Measurements from ENCODE around the gene BSCL2. TPM values are rescaled to one million over a fixed set of nuclear protein-coding genes. Genes with fewer than 3 reads are reported as not detected.
A peak's percentile ranks its signal among the peaks of the same experiment; 100 is the strongest.
"Not testable (repeated sequence)": the region's sequence is repeated elsewhere in the genome, so short reads cannot be mapped to it uniquely, and the experiment has no call there.

The BSCL2 gene
- total and polyA plus RNA-seq, 2 donors (not counting 1 experiment from before 2014, with no cell fraction given), result 38.5 to 56.3 TPM

DNA sequence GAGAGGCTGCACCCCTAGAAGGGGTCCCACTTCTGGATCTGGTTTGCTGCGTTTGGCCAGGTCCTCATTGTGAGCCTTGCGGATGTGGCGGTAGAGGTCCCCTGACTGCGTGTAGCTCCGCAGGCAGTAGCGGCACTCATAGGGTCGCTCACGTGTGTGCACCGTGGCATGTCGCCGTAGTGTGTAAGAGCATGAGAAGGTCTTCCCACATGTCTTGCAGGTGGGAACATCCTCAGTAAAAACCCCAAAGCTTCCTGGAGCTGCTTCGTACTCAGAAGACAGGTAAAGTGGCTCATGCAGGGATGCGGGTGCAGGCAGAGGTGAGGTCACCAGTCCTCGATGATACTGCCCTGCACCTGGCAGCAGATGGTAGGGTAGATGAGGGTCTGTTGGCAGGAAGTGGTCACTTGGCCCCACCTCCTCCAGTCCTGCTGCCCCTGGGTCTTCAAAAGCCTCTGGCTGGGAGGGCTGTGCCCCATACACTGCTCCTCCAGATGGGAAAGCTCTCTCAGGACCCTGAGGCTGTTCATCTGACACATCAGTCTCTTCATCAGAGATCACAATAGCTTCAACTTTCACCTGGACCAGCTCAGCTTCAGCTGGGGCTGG is 45.1 kb upstream of the BSCL2 start:
- ATAC-seq (ENCODE audit: low read depth) (no peak), DNase-seq (no peak)
- Histone ChIP-seq H3K9ac (ENCODE audit: low read length) (no peak overlapping the region), H3K4me1 (ENCODE audit: control insufficient read depth in 2 of 2, insufficient read depth in 2 of 2, low read length in 2 of 2) (peaks cover 7 to 21% of the 10 kb centered on the region in 2 donors), H3K27ac (ENCODE audit: low read length in 2 of 2) (no peak overlapping the region), H3K79me2 (ENCODE audit: control insufficient read depth, insufficient read depth, low read length) (peaks cover 40% of the 10 kb centered on the region), H3K4me2 (replicated peaks; ENCODE audit: low read depth, low read length, poor library complexity, severe bottlenecking) (peak overlapping the region; percentile 96), H3K4me3 (ENCODE audit: control extremely low read depth in 1 of 5, extremely low read depth in 1 of 5, insufficient read depth in 1 of 5, low read depth in 2 of 5, low read length in 4 of 5) (no peak overlapping the region), H3K36me3 (replicated peaks in 1 of 2; ENCODE audit: control extremely low read depth in 1 of 2, control insufficient read depth in 1 of 2, extremely low read depth in 1 of 2, insufficient read depth in 2 of 2, low read length in 1 of 2) (peaks cover 0 to 19% of the 10 kb centered on the region in 2 experiments), H3K9me3 (ENCODE audit: control extremely low read depth in 1 of 3, control insufficient read depth in 2 of 3, insufficient read depth in 1 of 3, low read length in 2 of 3) (no peaks in the 10 kb centered on the region), H2AFZ (ENCODE audit: insufficient read depth, low read depth, low read length, poor library complexity, severe bottlenecking) (no peak overlapping the region), H4K20me1 (ENCODE audit: control insufficient read depth, insufficient read depth, low read length, poor library complexity, severe bottlenecking) (peaks cover 6% of the 10 kb centered on the region), H3K27me3 (replicated peaks in 1 of 4; ENCODE audit: control extremely low read depth in 1 of 4, control insufficient read depth in 3 of 4, insufficient read depth in 4 of 4, low read length in 3 of 4) (no peaks in the 10 kb centered on the region)
- Mint-ChIP-seq H3K27ac (no peak overlapping the region), H3K9me3 (ENCODE audit: insufficient read depth) (no peaks in the 10 kb centered on the region), H3K4me1 (peaks cover 30% of the 10 kb centered on the region), H3K4me3 (peak overlapping the region; percentile 16), H3K27me3 (no peaks in the 10 kb centered on the region)
- ChIA-PET CTCF (interaction anchor here (0.6 to 2.6 kb wide), 3 partner anchors 9 to 34 kb away, joined by 3 to 32 read pairs (median 4); partner anchors contain the start of gene TMEM179B), POLR2A (interaction anchor here (0.6 to 3.9 kb wide), 6 partner anchors 9 to 159 kb away, joined by 8 to 75 read pairs (median 16); partner anchors contain the start of genes HNRNPUL2, LBHD1, POLR2G and TAF6L)
- 97% methylated on average over 14 of the region's 14 CpGs for WGBS (ENCODE audit: insufficient coverage)
- TF ChIP-seq, protein P1, sequence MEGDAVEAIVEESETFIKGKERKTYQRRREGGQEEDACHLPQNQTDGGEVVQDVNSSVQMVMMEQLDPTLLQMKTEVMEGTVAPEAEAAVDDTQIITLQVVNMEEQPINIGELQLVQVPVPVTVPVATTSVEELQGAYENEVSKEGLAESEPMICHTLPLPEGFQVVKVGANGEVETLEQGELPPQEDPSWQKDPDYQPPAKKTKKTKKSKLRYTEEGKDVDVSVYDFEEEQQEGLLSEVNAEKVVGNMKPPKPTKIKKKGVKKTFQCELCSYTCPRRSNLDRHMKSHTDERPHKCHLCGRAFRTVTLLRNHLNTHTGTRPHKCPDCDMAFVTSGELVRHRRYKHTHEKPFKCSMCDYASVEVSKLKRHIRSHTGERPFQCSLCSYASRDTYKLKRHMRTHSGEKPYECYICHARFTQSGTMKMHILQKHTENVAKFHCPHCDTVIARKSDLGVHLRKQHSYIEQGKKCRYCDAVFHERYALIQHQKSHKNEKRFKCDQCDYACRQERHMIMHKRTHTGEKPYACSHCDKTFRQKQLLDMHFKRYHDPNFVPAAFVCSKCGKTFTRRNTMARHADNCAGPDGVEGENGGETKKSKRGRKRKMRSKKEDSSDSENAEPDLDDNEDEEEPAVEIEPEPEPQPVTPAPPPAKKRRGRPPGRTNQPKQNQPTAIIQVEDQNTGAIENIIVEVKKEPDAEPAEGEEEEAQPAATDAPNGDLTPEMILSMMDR (IDR thresholded peaks at IDR 0.05), result no peak
- no peak for TF ChIP-seq EZH2 (IDR thresholded peaks at IDR 0.05; ENCODE audit: borderline replicate concordance, insufficient read depth, low read depth, low read length, poor library complexity, severe bottlenecking)
- intact Hi-C loops (cut with micrococcal nuclease), result no loop called here

DNA sequence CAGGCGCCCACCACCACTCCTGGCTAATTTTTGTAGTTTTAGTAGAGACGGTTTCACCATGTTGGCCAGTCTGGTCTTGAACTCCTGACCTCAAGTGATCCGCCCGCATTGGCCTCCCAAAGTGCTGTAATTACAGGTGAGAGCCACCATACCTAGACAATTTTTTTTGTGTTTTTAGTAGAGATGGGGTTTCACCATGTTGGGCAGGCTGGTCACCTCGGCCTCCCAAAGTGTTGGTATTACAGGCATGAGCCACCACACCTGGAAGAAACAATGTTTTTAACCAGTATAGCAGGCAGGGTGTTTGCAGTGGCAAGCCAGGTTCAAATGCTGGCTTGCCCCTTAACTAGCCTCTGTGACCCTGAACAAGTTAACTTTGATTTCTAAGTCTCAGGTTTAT is 42.7 kb upstream of the BSCL2 start:
- H3K27ac Mint-ChIP-seq; H3K4me2 ChIP-seq (replicated peaks; ENCODE audit: low read depth, low read length, poor library complexity, severe bottlenecking); ATAC-seq (ENCODE audit: low read depth); H3K4me3 ChIP-seq (ENCODE audit: control extremely low read depth in 1 of 5, extremely low read depth in 1 of 5, insufficient read depth in 1 of 5, low read depth in 2 of 5, low read length in 4 of 5); H3K4me3 Mint-ChIP-seq; H3K9me3 Mint-ChIP-seq (ENCODE audit: insufficient read depth); H3K27me3 ChIP-seq (replicated peaks in 1 of 4; ENCODE audit: control extremely low read depth in 1 of 4, control insufficient read depth in 3 of 4, insufficient read depth in 4 of 4, low read length in 3 of 4); H3K9me3 ChIP-seq (ENCODE audit: control extremely low read depth in 1 of 3, control insufficient read depth in 2 of 3, insufficient read depth in 1 of 3, low read length in 2 of 3); DNase-seq; H3K27ac ChIP-seq (ENCODE audit: low read length in 2 of 2); POLR2A ChIA-PET; H4K20me1 ChIP-seq (ENCODE audit: control insufficient read depth, insufficient read depth, low read length, poor library complexity, severe bottlenecking); H3K9ac ChIP-seq (ENCODE audit: low read length); intact Hi-C loops (cut with micrococcal nuclease); H3K27me3 Mint-ChIP-seq; H2AFZ ChIP-seq (ENCODE audit: insufficient read depth, low read depth, low read length, poor library complexity, severe bottlenecking): not testable (repeated sequence)
- Histone ChIP-seq H3K79me2 (ENCODE audit: control insufficient read depth, insufficient read depth, low read length) (peaks cover 40% of the 10 kb centered on the region), H3K36me3 (replicated peaks in 1 of 2; ENCODE audit: control extremely low read depth in 1 of 2, control insufficient read depth in 1 of 2, extremely low read depth in 1 of 2, insufficient read depth in 2 of 2, low read length in 1 of 2) (peaks cover 0 to 19% of the 10 kb centered on the region in 2 experiments), H3K4me1 (ENCODE audit: control insufficient read depth in 2 of 2, insufficient read depth in 2 of 2, low read length in 2 of 2) (peaks cover 7 to 21% of the 10 kb centered on the region in 2 donors)
- 100% methylated on average over 1 of the region's 5 CpGs for WGBS (ENCODE audit: insufficient coverage)
- H3K4me1 Mint-ChIP-seq, result peaks cover 28% of the 10 kb centered on the region
- CTCF ChIA-PET, result interaction anchor here (1.5 to 1.6 kb wide), 2 partner anchors 15 to 37 kb away, joined by 3 read pairs; partner anchors contain the start of gene TMEM179B
